Endothelial cell of umbilical vein (primary cell): ENCODE measurements around the gene SFXN3. TPM values are rescaled to one million over a fixed set of nuclear protein-coding genes. Genes with fewer than 3 reads are reported as not detected.

ENCODE experiments used
- BruUV-seq: library from RNA; stranded (reverse); fragments of 400-500 nt; replicated peaks from 2 replicates; lab custom pipeline; 2021; lab: Mats Ljungman, UMichigan
- CTCF ChIA-PET: fragments of 300-600, 350-600 bp; sonication (Branson Sonifier 250); formaldehyde crosslinking; loops from one replicate; lab custom pipeline; 2021; ENCODE audit warnings: antibody characterized with exemption, inconsistent platforms; lab: Charles Lee
- POLR2A ChIA-PET: fragments of 300-600, 350-600 bp; sonication (Branson Sonifier 250); formaldehyde crosslinking; loops from one replicate; lab custom pipeline; 2021; ENCODE audit warnings: antibody characterized with exemption, inconsistent platforms; lab: Charles Lee
- DNase-seq: peaks from one replicate; pipeline ENCODE4 v3.0.0-alpha.2; 2011; ENCODE audit warnings: low read depth, low spot score
- FAIRE-seq: peaks from 2 replicates; lab custom pipeline; 2011; peaks lifted over from hg19 to GRCh38; lab: Jason Lieb, UNC
- H2AFZ ChIP-seq: 2 replicates; pipeline ENCODE4 v1.6.0; 2012; ENCODE audit warnings: low read depth, low read length, control low read depth, inconsistent platforms
- H3K27ac ChIP-seq: 2 replicates; pipeline ENCODE4 v1.5.1; 2011; ENCODE audit warnings: low read depth, mild to moderate bottlenecking, control low read depth, low read length, moderate library complexity; ENCODE audit not compliant: insufficient read depth
- H3K27me3 ChIP-seq, 2 experiments: 2 replicates each; pipeline versions ENCODE4 v1.6.0 to v1.6.1; 2011; ENCODE audit warnings: low read length in 2 of 2, mixed read lengths in 1 of 2; ENCODE audit not compliant: control insufficient read depth in 2 of 2, insufficient read depth in 2 of 2
- H3K36me3 ChIP-seq, 2 experiments: 2 replicates in 1 of 2; 3 replicates in 1 of 2; pipeline ENCODE4 v1.5.1; 2011; ENCODE audit warnings: low read length in 2 of 2, mild to moderate bottlenecking in 1 of 2, moderate library complexity in 1 of 2; ENCODE audit not compliant: control insufficient read depth in 2 of 2, insufficient read depth in 2 of 2; ENCODE audit errors: extremely low read depth in 1 of 2
- H3K4me1 ChIP-seq: 3 replicates; pipeline ENCODE4 v1.5.1; 2011; ENCODE audit warnings: mild to moderate bottlenecking, low read length; ENCODE audit not compliant: control insufficient read depth, insufficient read depth; ENCODE audit errors: extremely low read depth
- H3K4me2 ChIP-seq: 2 replicates; pipeline ENCODE4 v1.6.1; 2011; ENCODE audit warnings: low read length, control low read depth, mixed read lengths; ENCODE audit not compliant: insufficient read depth
- H3K4me3 ChIP-seq, 3 experiments: fragments of 200-600 bp in 1 of 3; sonication (generic), shearing (Covaris generic) in 1 of 3; replicated peaks in 1 of 3; 2 replicates each; pipeline ENCODE4 v1.5.1; 2011 to 2016; ENCODE audit warnings: control low read depth in 3 of 3, low read length in 3 of 3, mild to moderate bottlenecking in 2 of 3, inconsistent platforms in 1 of 3, low read depth in 1 of 3, moderate library complexity in 1 of 3; ENCODE audit not compliant: insufficient read depth in 1 of 3
- H3K79me2 ChIP-seq: 2 replicates; pipeline ENCODE4 v1.6.0; 2012; ENCODE audit warnings: low read length, inconsistent platforms; ENCODE audit not compliant: control insufficient read depth, insufficient read depth
- H3K9ac ChIP-seq: replicated peaks from 2 replicates; pipeline ENCODE3; 2011; ENCODE audit warnings: low read length, control low read depth; ENCODE audit not compliant: insufficient read depth; ENCODE audit errors: extremely low read depth
- H3K9me1 ChIP-seq: replicated peaks from 3 replicates; pipeline ENCODE4 v1.6.0; 2011; ENCODE audit warnings: mild to moderate bottlenecking, low read length; ENCODE audit not compliant: control insufficient read depth, insufficient read depth; ENCODE audit errors: extremely low read depth
- H3K9me3 ChIP-seq: replicated peaks from 2 replicates; pipeline ENCODE4 v1.5.1; 2012; ENCODE audit warnings: low read length, inconsistent platforms; ENCODE audit not compliant: control insufficient read depth, insufficient read depth
- H4K20me1 ChIP-seq: replicated peaks from 2 replicates; pipeline ENCODE3; 2011; ENCODE audit warnings: mild to moderate bottlenecking, low read length; ENCODE audit not compliant: control insufficient read depth, insufficient read depth; ENCODE audit errors: extremely low read depth
- EZH2 ChIP-seq: IDR thresholded peaks from 2 replicates; pipeline ENCODE4 v1.6.1; 2012; ENCODE audit warnings: borderline replicate concordance, low read depth, mild to moderate bottlenecking, moderate library complexity, low read length, inconsistent platforms; ENCODE audit not compliant: severe bottlenecking
- JUN ChIP-seq: IDR thresholded peaks from 2 replicates; pipeline ENCODE4 v1.6.1; 2011; ENCODE audit warnings: borderline replicate concordance, low read depth; ENCODE audit not compliant: insufficient read length, insufficient read depth
- MYC ChIP-seq: IDR thresholded peaks from one replicate; pipeline ENCODE4 v1.6.1; 2011; ENCODE audit warnings: mild to moderate bottlenecking, low read depth, low read length
- POLR2A ChIP-seq: IDR thresholded peaks from 2 replicates; pipeline ENCODE4 v1.6.1; 2012; ENCODE audit warnings: low read depth, mild to moderate bottlenecking, control low read depth, low read length
- dilution Hi-C: fragments of 300-500 bp; cut with MboI; formaldehyde crosslinking; loops from one replicate; pipeline ENCODE4 v1.15.0; 2019; ENCODE audit warnings: low sequenced_read_pairs; ENCODE audit not compliant: extremely low pct_ligation_motif_present
- intact Hi-C: fragments of 100-400 bp; cut with micrococcal nuclease; formaldehyde crosslinking; loops from one replicate; pipeline ENCODE4 v1.10.0; 2022
- polyA plus RNA-seq, 4 experiments: library from polyadenylated mRNA; depleted of rRNA in 3 of 4; stranded (reverse) in 3 of 4; unstranded in 1 of 4; fragments of >200 nt; gene quantifications; 2 replicates each; pipeline versions ENCODE4 v1.2.1 to v1.2.3, GENCODE V29; 2011 to 2012; ENCODE audit warnings: missing spikeins in 1 of 4
- total RNA-seq: library from RNA; stranded (reverse); gene quantifications from 2 replicates; pipeline ENCODE4 v1.2.3, GENCODE V29; 2021

The SFXN3 gene
- total and polyA plus RNA-seq, 2 donors (not counting 3 experiments of a cell fraction or from before 2014, with no cell fraction given) = 83.1 to 117 TPM

GRCh38 chr10:101090597-101090996 is 59.6 kb downstream of the SFXN3 start:
- Histone ChIP-seq H3K4me2 (no peak overlapping the region), H3K9me3 (no peaks in the 10 kb centered on the region), H3K4me3 (no peak overlapping the region), H3K36me3 (no peaks in the 10 kb centered on the region), H3K27me3 (peaks cover 28 to 32% of the 10 kb centered on the region in 2 experiments), H3K27ac (no peak overlapping the region), H3K9ac (no peak overlapping the region), H3K4me1 (no peaks in the 10 kb centered on the region), H4K20me1 (no peaks in the 10 kb centered on the region), H2AFZ (no peak overlapping the region), H3K9me1 (no peaks in the 10 kb centered on the region), H3K79me2 (no peaks in the 10 kb centered on the region)
- POLR2A ChIA-PET = no interaction called here
- CTCF ChIA-PET = interaction anchor here (3.3 kb wide), 1 partner anchor 11 kb away, joined by 16 read pairs; no protein-coding TSS in a partner anchor
- no peak for TF ChIP-seq MYC
- no peak for TF ChIP-seq EZH2
- no peak for TF ChIP-seq JUN
- no peak for TF ChIP-seq POLR2A
- FAIRE-seq (no peak), DNase-seq (no peak)
- intact Hi-C loops (no loop called here), dilution Hi-C loops (no loop called here)
- BruUV-seq = no TSS peak

Other genes with a start within 250 kb of the SFXN3 start
- gene SLF2, start 118.3 kb upstream of the SFXN3 start, total RNA-seq = 28.0 and 35.5 TPM in 2 replicates
- gene SLF2, start 118.3 kb upstream of the SFXN3 start, polyA plus RNA-seq = 6.7 and 7.5 TPM in 2 replicates
- gene SEMA4G, start 61.7 kb upstream of the SFXN3 start, total RNA-seq = 6.0 and 6.7 TPM in 2 replicates
- gene SEMA4G, start 61.7 kb upstream of the SFXN3 start, polyA plus RNA-seq = 10.4 and 12.7 TPM in 2 replicates
- 75.0 and 77.3 TPM in 2 replicates for gene MRPL43, start 43.7 kb upstream of the SFXN3 start, total RNA-seq
- gene MRPL43, start 43.7 kb upstream of the SFXN3 start, polyA plus RNA-seq = 144 and 204 TPM in 2 replicates
- 10.9 and 12.3 TPM in 2 replicates for gene TWNK, start 43.7 kb upstream of the SFXN3 start, total RNA-seq
- gene TWNK, start 43.7 kb upstream of the SFXN3 start, polyA plus RNA-seq = 4.3 and 5.6 TPM in 2 replicates
- gene LZTS2, start 31.4 kb upstream of the SFXN3 start, total RNA-seq = 63.7 and 70.8 TPM in 2 replicates
- gene LZTS2, start 31.4 kb upstream of the SFXN3 start, polyA plus RNA-seq = 79.5 and 93.2 TPM in 2 replicates
- gene PDZD7, start 105 bp upstream of the SFXN3 start, total RNA-seq = 0.55 and 1.6 TPM in 2 replicates
- 0.41 and 0.92 TPM in 2 replicates for gene PDZD7, start 105 bp upstream of the SFXN3 start, polyA plus RNA-seq
- 2.9 and 3.3 TPM in 2 replicates for gene KAZALD1, start 30.8 kb downstream of the SFXN3 start, total RNA-seq
- gene KAZALD1, start 30.8 kb downstream of the SFXN3 start, polyA plus RNA-seq = 3.0 TPM in 2 replicates
- gene TLX1, start 100.1 kb downstream of the SFXN3 start, total RNA-seq = not detected in 2 replicates
- gene TLX1, start 100.1 kb downstream of the SFXN3 start, polyA plus RNA-seq = 0.10 TPM in 1 of 2 replicates, not detected in the other
- gene LBX1, start 198.2 kb downstream of the SFXN3 start, total RNA-seq = not detected in 2 replicates
- not detected in 2 replicates for gene LBX1, start 198.2 kb downstream of the SFXN3 start, polyA plus RNA-seq